ENCODE results near the gene SLC5A3. TPM values are rescaled to one million over a fixed set of nuclear protein-coding genes. Genes with fewer than 3 reads are reported as not detected.

SLC5A3 gene
- total and polyA plus RNA-seq, 2 of the 8 experiments (the other 6 are each of a cell fraction or from before 2014, with no cell fraction given) = 4.0 to 19.4 TPM

- H3K18ac ChIP-seq (ENCODE audit: extremely low read depth, low read length) = no peak overlapping the region
- no peak overlapping the region for H4K8ac ChIP-seq (ENCODE audit: extremely low read depth, insufficient read depth, low read length)
- H2AK5ac ChIP-seq (ENCODE audit: low read depth, low read length) = no peak overlapping the region
- peaks cover 0 to 2% of the 10 kb centered on the region in 2 experiments for H4K20me1 ChIP-seq (replicated peaks in 1 of 2; ENCODE audit: control insufficient read depth in 1 of 2, insufficient read depth in 2 of 2, low read length in 2 of 2)
- POLR2A ChIA-PET (ENCODE audit: partially characterized antibody) = interaction anchor here (0.8 to 1.6 kb wide), 2 partner anchors 9 to 191 kb away, joined by 3 to 5 read pairs; no protein-coding TSS in a partner anchor
- no peak overlapping the region for H3K9ac ChIP-seq (replicated peaks in 1 of 4; ENCODE audit: extremely low read depth in 1 of 4, low read depth in 3 of 4, low read length in 3 of 4)
- no peak for FAIRE-seq
- CTCF ChIA-PET (ENCODE audit: partially characterized antibody) = interaction anchor here (0.5 to 1.4 kb wide), 2 partner anchors 26 to 186 kb away, joined by 3 read pairs; no protein-coding TSS in a partner anchor
- peaks cover 0 to 13% (median 0%) of the 10 kb centered on the region in 4 experiments; a peak in 1 of 8 replicates for H3K36me3 ChIP-seq (ENCODE audit: control insufficient read depth in 2 of 4, insufficient read depth in 4 of 4, low read length in 3 of 4)
- TF ChIP-seq CEBPB (IDR thresholded peaks at IDR 0.05; ENCODE audit: low read depth, low read length) = no peak
- no peak for TF ChIP-seq SP1 (IDR thresholded peaks at IDR 0.05; ENCODE audit: low read depth, low read length)
- no peak for TF ChIP-seq SIX5 (IDR thresholded peaks at IDR 0.05; ENCODE audit: low read depth, low read length)
- no peak for TF ChIP-seq RBBP5 (IDR thresholded peaks at IDR 0.05; ENCODE audit: borderline replicate concordance, low read depth, low read length)
- no peak for TF ChIP-seq CBX5 (IDR thresholded peaks at IDR 0.05; ENCODE audit: low read depth, low read length)
- TF ChIP-seq SAP30 (IDR thresholded peaks at IDR 0.05; ENCODE audit: insufficient read depth, insufficient replicate concordance, low read length) = no peak
- TF ChIP-seq KDM5A (IDR thresholded peaks at IDR 0.05; ENCODE audit: low read length) = no peak
- H2BK20ac ChIP-seq (ENCODE audit: low read length) = no peak overlapping the region
- no peak overlapping the region for H4K91ac ChIP-seq (replicated peaks; ENCODE audit: insufficient read length, low read length)
- no peak overlapping the region for H3K4me3 ChIP-seq (ENCODE audit: extremely low read depth in 1 of 4, insufficient read depth in 2 of 4, low read depth in 3 of 4, low read length in 4 of 4)
- H2BK15ac ChIP-seq (ENCODE audit: low read length) = no peak overlapping the region
- H3K9me3 ChIP-seq (ENCODE audit: insufficient read depth in 2 of 2, low read depth in 1 of 2, low read length in 1 of 2) = peaks cover 0 to 6% of the 10 kb centered on the region in 2 experiments; a peak in 1 of 4 replicates
- 88% methylated on average over 1 of the region's 1 CpG; no CpG with 5 or more reads in 1 of the 2 experiments for WGBS, 2 experiments (ENCODE audit: extremely low coverage in 1 of 2, insufficient coverage in 1 of 2, insufficient read length in 1 of 2, insufficient replicate concordance in 2 of 2, low coverage in 1 of 2, low lambda C conversion rate in 2 of 2, missing lambda C conversion rate in 1 of 2)
- H2BK120ac ChIP-seq (replicated peaks; ENCODE audit: low read depth, low read length) = no peak overlapping the region
- H3K27me3 ChIP-seq (replicated peaks in 1 of 4; ENCODE audit: control insufficient read depth in 3 of 4, extremely low read depth in 1 of 4, insufficient read depth in 3 of 4, low read length in 3 of 4) = no peaks in the 10 kb centered on the region
- H3K14ac ChIP-seq (ENCODE audit: insufficient read length) = no peak overlapping the region
- H3K23me2 ChIP-seq (ENCODE audit: low read depth, low read length) = no peaks in the 10 kb centered on the region
- peaks cover 0 to 16% (median 10%) of the 10 kb centered on the region in 4 experiments; a peak in 3 of 7 replicates for H3K4me1 ChIP-seq (replicated peaks in 1 of 4; ENCODE audit: control insufficient read depth in 3 of 4, insufficient read depth in 4 of 4, low read length in 3 of 4)
- H4K5ac ChIP-seq (ENCODE audit: insufficient read length, low read depth, low read length) = no peak overlapping the region
- DNase-seq (ENCODE audit: low read depth in 1 of 2, low spot score in 2 of 2) = no peak
- no peak overlapping the region for H2AFZ ChIP-seq (ENCODE audit: low read length)
- H3K79me2 ChIP-seq (ENCODE audit: control insufficient read depth in 1 of 2, insufficient read depth in 2 of 2, low read length in 2 of 2) = peaks cover 0 to 91% of the 10 kb centered on the region in 2 experiments; a peak in 3 of 4 replicates
- no peak overlapping the region for H3K27ac ChIP-seq (ENCODE audit: low read depth, low read length)
- H3K4ac ChIP-seq (replicated peaks; ENCODE audit: insufficient read length, low read depth, low read length) = no peak overlapping the region
- H3K56ac ChIP-seq (replicated peaks; ENCODE audit: insufficient read length, low read depth, low read length) = no peak overlapping the region
- no peak overlapping the region for H2BK12ac ChIP-seq (ENCODE audit: low read depth, low read length)
- H3K4me2 ChIP-seq (ENCODE audit: insufficient read depth in 1 of 2, low read depth in 2 of 2, low read length in 2 of 2) = no peak overlapping the region
- no peak overlapping the region for H3K23ac ChIP-seq (ENCODE audit: insufficient read length)
- H2BK5ac ChIP-seq (ENCODE audit: low read depth, low read length) = no peak overlapping the region
- H3K79me1 ChIP-seq (ENCODE audit: low read depth, low read length) = peaks cover 3% of the 10 kb centered on the region
Measured at GRCh38 chr21:34115160-34115559, 41.8 kb downstream of the SLC5A3 start.
